Hepatic stellate cell (primary cell): ENCODE results near the gene CWC22.
"Not testable (repeated sequence)": the region's sequence is repeated elsewhere in the genome, so short reads cannot be mapped to it uniquely, and the experiment has no call there.

Experiments
- DNase-seq: peaks from one replicate; pipeline ENCODE4 v3.0.0; 2011; ENCODE audit warnings: low spot score

CWC22 gene

DNA sequence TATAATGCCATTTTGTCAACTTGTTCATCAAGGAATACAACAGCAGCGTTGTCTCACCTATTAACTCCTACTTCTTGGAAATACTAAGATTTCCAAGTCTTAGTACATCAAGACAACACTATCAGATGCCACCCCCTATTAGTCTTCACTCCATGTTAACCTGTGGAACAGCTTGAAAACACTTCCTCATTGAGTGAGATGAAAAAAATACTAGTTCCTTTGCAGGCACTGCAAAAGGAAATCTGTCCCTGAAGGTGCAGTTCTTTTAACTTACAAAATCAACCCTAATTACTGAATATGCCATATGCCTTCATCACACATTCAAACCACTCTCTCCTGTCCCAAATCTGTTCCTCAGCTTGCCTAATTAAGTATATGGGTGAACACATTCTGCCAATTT is 4.0 kb downstream of the CWC22 start:
- no peak for DNase-seq

GRCh38 chr2:180002198-180002770 is 4.8 kb downstream of the CWC22 start:
- DNase-seq: no peak

- no peak for DNase-seq
Observed at GRCh38 chr2:180001726-180002125, 5.4 kb downstream of the CWC22 start.

GRCh38 chr2:180000434-180000833 is 6.7 kb downstream of the CWC22 start:
- DNase-seq: no peak

DNA sequence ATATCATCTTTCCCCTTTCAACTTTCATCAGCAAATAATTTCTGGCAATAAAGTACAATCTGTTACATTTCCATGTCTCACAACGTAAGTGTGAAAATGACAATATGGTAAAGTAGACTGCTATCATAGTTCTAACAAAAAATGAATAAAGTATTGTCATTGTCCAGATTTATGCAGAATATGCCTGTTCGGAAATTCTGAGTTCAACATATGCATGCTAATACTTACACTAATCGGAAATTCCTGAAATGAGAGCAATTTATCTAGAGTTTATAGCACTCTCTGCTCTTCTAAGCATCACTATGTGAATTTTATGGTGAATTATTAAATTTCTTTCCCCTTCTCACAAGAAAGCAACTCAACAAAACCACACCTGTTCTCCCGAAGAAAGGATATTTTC is 8.1 kb downstream of the CWC22 start:
- DNase-seq: no peak

- DNase-seq: no peak
Observed at GRCh38 chr2:179995741-179996515, 11.2 kb downstream of the CWC22 start.

GRCh38 chr2:179991344-179991743 is 15.8 kb downstream of the CWC22 start:
- no peak for DNase-seq

- no peak for DNase-seq
Observed at GRCh38 chr2:179990676-179991317, 16.3 kb downstream of the CWC22 start.

DNA sequence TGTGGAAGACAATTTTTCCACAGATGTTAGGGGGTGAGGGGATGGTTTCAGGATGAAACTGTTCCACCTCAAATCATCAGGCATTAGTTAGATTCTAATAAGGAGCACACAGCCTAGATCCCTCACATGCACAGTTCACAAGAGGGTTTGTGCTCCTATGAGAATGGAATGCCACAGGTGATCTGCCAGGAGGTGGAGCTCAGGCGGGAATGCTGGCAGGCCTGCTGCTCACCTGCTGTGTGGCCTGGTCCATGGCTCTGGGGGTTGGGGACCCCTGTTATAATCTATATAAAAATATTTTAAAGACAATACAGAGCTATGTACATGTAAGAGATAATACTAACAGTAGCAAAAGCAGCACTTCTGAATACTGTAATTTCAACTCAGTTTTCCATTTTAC is 19.2 kb downstream of the CWC22 start:
- no peak for DNase-seq

DNA sequence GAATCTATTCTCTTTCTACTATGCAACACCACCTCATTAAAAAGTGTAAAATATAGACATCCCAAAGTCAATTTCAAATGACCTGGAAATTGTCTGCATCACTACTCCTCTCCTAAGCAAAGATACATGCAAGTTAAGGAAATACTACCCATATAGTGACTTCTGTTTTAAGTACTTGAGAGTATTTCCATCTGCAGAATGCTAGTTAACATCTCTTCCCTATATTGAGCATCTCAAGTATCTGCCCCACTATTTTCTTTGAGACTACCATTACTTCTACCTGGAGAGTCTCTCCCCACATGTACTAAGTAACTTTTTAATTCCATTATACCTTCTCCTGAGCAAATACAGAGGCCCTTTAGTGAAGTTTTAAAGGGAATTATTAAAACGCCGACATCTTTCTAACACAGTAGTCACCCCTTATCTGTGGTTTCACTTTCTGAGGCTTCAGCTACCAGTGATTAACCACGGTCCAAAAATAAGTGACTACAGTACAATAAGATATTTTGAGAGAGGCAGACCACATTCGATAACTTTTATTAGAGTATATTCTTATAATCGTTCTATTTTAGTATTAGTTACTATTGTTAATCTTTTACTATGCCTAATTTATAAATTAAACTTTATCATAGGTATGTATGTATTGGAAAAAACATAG is 21.8 kb downstream of the CWC22 start:
- DNase-seq: no peak

DNA sequence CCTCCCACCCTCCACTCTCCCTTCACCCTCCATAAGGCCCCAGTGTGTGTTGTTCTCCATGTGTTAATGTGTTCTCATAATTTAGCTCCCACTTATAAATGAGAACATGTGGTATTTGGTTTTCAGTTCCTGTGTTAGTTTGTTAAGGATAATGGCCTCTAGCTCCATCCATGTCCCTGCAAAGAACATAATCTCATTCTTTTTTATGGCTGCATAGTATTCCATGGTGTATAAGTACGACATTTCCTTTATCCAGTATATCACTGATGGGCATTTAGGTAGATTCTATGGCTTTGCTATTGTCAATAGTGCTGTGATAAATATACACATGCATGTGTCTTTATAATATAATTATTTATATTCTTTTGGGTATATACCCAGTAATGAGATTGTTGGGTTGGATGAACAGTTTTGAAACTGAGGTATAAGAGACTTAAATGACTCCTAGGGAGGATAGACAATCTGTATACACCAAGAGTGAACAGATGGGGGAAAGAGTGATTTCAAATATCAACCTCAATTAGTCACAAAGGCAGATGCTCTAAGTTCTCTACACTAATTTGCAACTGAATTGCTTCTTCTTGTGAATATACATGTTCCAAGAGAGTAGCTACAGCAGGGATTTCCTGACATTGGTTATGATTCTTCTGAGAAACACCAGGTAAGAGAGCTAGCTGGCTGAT is 23.7 kb downstream of the CWC22 start:
- no peak for DNase-seq

- no peak for DNase-seq
Observed at GRCh38 chr2:179981085-179981484, 26.0 kb downstream of the CWC22 start.

DNA sequence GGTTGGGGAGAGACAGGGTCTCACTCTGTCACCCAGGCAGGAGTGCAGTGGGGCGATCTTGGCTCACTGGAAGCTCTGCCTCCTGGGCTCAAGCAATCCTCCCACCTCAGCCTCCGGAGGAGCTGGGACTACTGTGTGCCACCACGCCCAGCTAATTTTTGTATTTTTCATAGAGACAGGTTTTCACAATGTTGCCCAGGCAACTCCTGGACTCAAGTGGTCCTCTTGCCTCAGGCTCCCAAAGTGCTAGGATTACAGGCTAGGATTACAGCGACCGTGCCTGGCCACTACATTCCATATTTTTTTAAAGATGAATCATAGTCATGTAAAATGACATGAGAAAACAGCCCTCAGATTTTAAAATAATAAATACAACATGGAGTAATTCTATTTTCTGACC is 32.3 kb downstream of the CWC22 start:
- DNase-seq: no peak

DNA sequence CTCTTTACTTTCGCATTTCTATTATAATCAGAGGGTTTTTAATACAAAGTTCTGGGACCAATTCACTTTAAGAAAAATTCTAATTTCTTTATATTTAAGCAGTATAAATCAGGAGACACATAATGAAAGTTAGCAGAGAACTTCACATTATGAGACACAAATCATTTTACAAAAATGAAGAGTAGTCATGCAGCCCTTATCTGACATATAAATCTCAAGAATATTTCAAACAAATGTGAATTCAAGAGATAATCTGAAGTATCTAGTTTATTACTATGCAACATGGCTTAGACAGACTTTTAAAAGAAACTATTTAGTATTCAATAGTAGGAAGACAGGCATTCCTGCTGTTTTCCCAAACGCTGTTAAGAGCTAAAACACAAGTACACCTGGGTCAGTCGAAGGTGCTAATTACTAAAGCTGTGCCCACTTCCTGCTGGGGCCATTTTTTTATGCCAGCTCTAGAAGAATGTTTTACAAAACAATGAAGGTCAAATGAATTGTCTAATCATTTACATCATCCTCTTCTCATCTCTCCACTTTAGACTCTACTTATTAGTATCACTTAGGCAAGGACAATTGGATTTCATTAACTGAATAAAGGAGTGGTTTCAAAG is 40.2 kb downstream of the CWC22 start:
- no peak for DNase-seq

DNA sequence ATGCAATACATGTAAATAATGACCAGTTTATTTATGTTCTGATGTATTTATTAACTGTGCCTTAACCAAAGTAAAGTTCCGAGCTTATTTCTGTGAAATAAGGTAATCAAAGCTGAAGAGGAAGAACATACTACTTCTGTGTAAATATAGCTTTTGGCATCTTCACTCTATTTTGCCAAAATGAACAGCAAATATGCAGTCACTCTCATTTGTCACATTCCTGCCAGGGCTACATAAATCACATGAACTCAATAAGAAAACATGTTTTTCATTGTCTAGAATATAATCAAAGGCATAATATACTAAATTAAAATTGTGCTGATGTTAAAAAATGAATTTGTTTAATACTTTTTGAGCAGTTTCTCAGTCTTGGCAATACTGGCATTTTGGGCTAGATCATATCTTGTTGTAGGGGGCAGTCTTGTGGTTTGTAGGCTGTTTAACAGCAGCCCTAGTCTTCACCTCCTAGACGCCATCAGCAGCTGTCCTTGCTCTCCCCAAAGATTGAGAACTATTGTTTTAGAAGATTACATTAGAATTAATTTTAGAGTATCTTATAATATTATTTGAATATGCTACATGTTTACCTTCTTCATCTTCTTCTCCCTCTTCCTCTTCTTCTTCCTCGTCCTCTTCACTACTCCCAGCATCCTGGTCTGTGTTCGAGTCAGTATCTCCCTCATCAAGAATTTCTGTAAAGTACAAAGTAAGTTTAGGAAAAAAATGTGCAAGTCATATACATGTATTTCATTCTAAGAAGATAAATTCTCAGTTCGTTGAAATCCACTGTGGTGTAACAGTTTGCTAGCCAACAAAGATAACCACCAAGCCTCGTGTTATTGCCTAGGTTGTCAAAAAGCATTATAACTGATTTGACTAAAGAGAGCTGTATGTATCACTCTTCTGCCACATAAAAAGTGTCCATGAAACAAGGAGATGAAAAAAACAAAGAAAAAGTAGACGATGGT is 41.5 kb downstream of the CWC22 start:
- DNase-seq: no peak

DNA sequence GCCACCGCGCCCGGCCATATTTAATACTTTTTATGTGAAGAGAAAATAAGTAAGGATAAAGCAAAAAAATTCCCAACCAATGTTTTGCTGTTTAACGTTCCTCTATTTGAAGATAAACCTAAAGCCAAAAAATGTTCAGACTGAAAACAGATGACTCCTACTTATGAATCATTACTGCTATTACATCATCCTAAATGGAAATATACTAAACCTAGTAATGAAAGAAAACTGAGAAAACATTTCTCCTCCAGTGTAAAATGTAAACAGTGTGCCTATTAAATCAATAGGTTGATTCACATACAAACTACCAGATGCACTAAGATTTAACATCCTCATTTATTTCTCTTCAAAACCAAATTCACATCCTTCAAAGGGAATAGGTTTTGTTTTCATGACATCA is 43.5 kb downstream of the CWC22 start:
- DNase-seq: peak; percentile 35

DNA sequence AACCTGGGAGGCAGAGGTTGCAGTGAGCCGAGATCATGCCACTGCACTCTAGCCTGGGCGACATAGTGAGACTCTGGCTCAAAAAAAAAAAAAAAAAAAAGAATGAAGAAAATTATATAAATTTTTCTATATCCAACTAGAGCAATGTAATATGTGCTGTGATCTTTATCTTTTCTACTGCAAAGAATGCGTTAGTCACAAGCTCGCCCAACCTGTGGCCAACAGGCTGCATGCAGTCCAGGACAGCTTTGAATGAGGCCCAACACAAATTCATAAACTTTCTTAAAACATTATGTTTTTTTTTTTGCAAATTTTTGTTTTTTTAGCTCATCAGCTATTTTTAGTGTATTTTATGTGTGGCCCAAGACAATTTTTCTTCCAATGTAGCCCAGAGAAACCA is 48.8 kb downstream of the CWC22 start:
- not testable (repeated sequence) for DNase-seq

DNA sequence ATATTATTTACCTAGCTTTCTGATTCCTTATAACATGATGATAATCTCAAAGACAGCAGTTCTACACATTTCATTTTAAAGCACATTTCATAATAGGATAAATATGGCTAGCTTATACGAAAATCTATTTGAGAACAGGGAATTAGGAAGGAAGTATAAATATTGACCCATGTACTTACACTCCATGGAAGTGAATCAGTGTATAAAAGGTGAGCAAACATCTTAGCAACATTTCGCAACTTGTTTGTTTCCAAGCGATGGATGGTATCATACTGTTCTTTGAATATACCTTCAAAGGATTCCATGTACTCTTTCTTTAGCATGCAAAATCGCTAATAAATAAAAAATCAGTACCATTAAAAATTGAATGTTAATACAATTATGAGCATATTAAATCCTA is 53.1 kb downstream of the CWC22 start:
- DNase-seq: no peak

- no peak for DNase-seq
Observed at GRCh38 chr2:179953359-179953758, 53.7 kb downstream of the CWC22 start.

- DNase-seq: no peak
Observed at GRCh38 chr2:179952658-179953057, 54.4 kb downstream of the CWC22 start.

DNA sequence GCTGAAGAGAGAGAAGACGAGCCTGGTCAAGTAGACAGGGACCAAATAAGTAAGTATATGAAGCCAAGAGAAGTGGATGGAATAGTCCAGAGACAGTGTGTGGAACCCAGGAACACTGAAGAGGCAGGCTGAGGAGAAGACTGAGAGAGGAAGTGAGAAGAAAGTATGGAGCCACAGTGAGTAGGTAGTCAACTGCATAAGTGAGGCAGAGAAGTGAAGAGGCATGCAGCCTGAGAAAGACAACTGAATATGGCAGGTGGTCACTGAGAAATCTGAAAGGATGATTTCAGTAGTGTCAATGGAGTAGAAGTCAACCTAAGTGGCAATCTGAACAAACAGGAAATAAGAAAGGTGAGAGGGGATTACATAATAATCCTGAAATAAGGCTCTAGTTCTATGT is 55.4 kb downstream of the CWC22 start:
- DNase-seq: no peak
